Caco-2 (cell line): ENCODE data around the gene KRT6A. TPM values are rescaled to one million over a fixed set of nuclear protein-coding genes. Genes with fewer than 3 reads are reported as not detected.

ENCODE experiments used
- BruUV-seq: library from RNA; stranded (reverse); fragments of 400-500 nt; replicated peaks from 2 replicates; lab custom pipeline; 2021; lab: Mats Ljungman, UMichigan
- CTCF ChIA-PET: fragments of 300-600 bp; sonication (Branson Sonifier 250); formaldehyde crosslinking; loops from one replicate; lab custom pipeline; 2022; ENCODE audit warnings: antibody characterized with exemption; lab: Charles Lee
- POLR2A ChIA-PET: fragments of 300-600 bp; sonication (Branson Sonifier 250); formaldehyde crosslinking; loops from one replicate; lab custom pipeline; 2022; ENCODE audit warnings: antibody characterized with exemption; lab: Charles Lee
- DNase-seq, 2 experiments: peaks; one replicate each; pipeline versions ENCODE4 v3.0.0 to v3.0.0-alpha.2; 2020 to 2022
- H3K27me3 ChIP-seq: replicated peaks from 2 replicates; pipeline ENCODE4 v1.6.0; 2011; ENCODE audit warnings: low read length; ENCODE audit not compliant: control insufficient read depth, insufficient read depth
- H3K36me3 ChIP-seq: 2 replicates; pipeline ENCODE4 v1.5.1; 2011; ENCODE audit warnings: low read length; ENCODE audit not compliant: control insufficient read depth, insufficient read depth
- H3K4me1 ChIP-seq: fragments of 250-450 bp; sonication (Bioruptor Pico); 2 replicates; pipeline ENCODE4 v1.5.1; 2020; ENCODE audit warnings: mild to moderate bottlenecking
- H3K4me3 ChIP-seq: 2 replicates; pipeline ENCODE4 v1.5.1; 2011; ENCODE audit warnings: low read depth, mild to moderate bottlenecking, control low read depth, low read length
- H3K9me3 ChIP-seq: fragments of 250-450 bp; sonication (Bioruptor Pico); 2 replicates; pipeline ENCODE4 v1.5.1; 2020; ENCODE audit warnings: mild to moderate bottlenecking, moderate library complexity
- H3K27ac Mint-ChIP-seq: one replicate; pipeline ENCODE4 v1.8.0; 2022; ENCODE audit warnings: mixed read lengths; ENCODE audit not compliant: unreplicated experiment
- H3K27me3 Mint-ChIP-seq: one replicate; pipeline ENCODE4 v1.8.0; 2022; ENCODE audit warnings: mixed read lengths; ENCODE audit not compliant: insufficient read depth, unreplicated experiment
- H3K36me3 Mint-ChIP-seq: one replicate; pipeline ENCODE4 v1.8.0; 2022; ENCODE audit warnings: mild to moderate bottlenecking, mixed read lengths; ENCODE audit not compliant: insufficient read depth, unreplicated experiment
- H3K4me1 Mint-ChIP-seq: one replicate; pipeline ENCODE4 v1.8.0; 2022; ENCODE audit warnings: low read depth, mixed read lengths; ENCODE audit not compliant: unreplicated experiment
- H3K4me3 Mint-ChIP-seq: one replicate; pipeline ENCODE4 v1.8.0; 2022; ENCODE audit warnings: mild to moderate bottlenecking, moderate library complexity, mixed read lengths; ENCODE audit not compliant: unreplicated experiment
- H3K9me3 Mint-ChIP-seq: one replicate; pipeline ENCODE4 v1.8.0; 2022; ENCODE audit warnings: mixed read lengths; ENCODE audit not compliant: unreplicated experiment
- CTCF ChIP-seq, 2 experiments: fragments of 200-600 bp in 1 of 2; IDR thresholded peaks; 1 replicate in 1 of 2; 2 replicates in 1 of 2; pipeline versions ENCODE4 v1.5.1 to v1.8.0; 2011 to 2022; ENCODE audit warnings: antibody characterized with exemption in 1 of 2, control low read depth in 1 of 2, inconsistent platforms in 1 of 2, low read depth in 1 of 2, low read length in 1 of 2, mild to moderate bottlenecking in 1 of 2, moderate library complexity in 1 of 2; ENCODE audit not compliant: insufficient read depth in 1 of 2, severe bottlenecking in 1 of 2, unreplicated experiment in 1 of 2
- intact Hi-C: fragments of 100-400 bp; cut with micrococcal nuclease; formaldehyde crosslinking; loops from one replicate; pipeline ENCODE4 v1.10.0; 2022; ENCODE audit not compliant: unreplicated experiment
- total RNA-seq: library from RNA; stranded (reverse); gene quantifications from 2 replicates; pipeline ENCODE4 v1.2.3, GENCODE V29; 2022

KRT6A gene
- total RNA-seq, 1 experiment from 2014 or later = 0.14 TPM

- no peaks in the 10 kb centered on the region for H3K27me3 ChIP-seq
- H3K36me3 Mint-ChIP-seq = no peaks in the 10 kb centered on the region
- POLR2A ChIA-PET = no interaction called here
- H3K27ac Mint-ChIP-seq = no peak overlapping the region
- no peak for DNase-seq
- BruUV-seq = no TSS peak
- peaks cover 9% of the 10 kb centered on the region for H3K9me3 Mint-ChIP-seq
- CTCF ChIA-PET = interaction anchor here (0.7 kb wide), 1 partner anchor 129 kb away, joined by 3 read pairs; no protein-coding TSS in a partner anchor
- 0 out of 2 replicates have a peak, but pooled peaks cover 8% of the 10 kb centered on the region for H3K9me3 ChIP-seq
- no peak overlapping the region for H3K4me3 ChIP-seq
- no peak for TF ChIP-seq CTCF (IDR thresholded peaks at IDR 0.05; ENCODE audit: insufficient read depth in 1 of 2, low read depth in 1 of 2, low read length in 1 of 2, severe bottlenecking in 1 of 2, unreplicated experiment in 1 of 2)
- peaks cover 2% of the 10 kb centered on the region for H3K27me3 Mint-ChIP-seq
- no peaks in the 10 kb centered on the region for H3K4me1 Mint-ChIP-seq
- no peaks in the 10 kb centered on the region for H3K4me1 ChIP-seq
- H3K4me3 Mint-ChIP-seq = no peak overlapping the region
- no peaks in the 10 kb centered on the region for H3K36me3 ChIP-seq
- intact Hi-C loops = no loop called here
Measured at GRCh38 chr12:52514471-52515318, 21.6 kb upstream of the KRT6A start.

GRCh38 chr12:52513736-52514135 lies 20.7 kb upstream of the KRT6A start:
- Histone ChIP-seq H3K4me3 (no peak overlapping the region), H3K4me1 (no peaks in the 10 kb centered on the region), H3K27me3 (no peaks in the 10 kb centered on the region), H3K9me3 (0 out of 2 replicates have a peak, but pooled peaks cover 8% of the 10 kb centered on the region), H3K36me3 (no peaks in the 10 kb centered on the region)
- CTCF ChIA-PET = no interaction called here
- Mint-ChIP-seq H3K36me3 (no peaks in the 10 kb centered on the region), H3K4me1 (no peaks in the 10 kb centered on the region), H3K9me3 (peaks cover 9% of the 10 kb centered on the region), H3K27ac (no peak overlapping the region), H3K27me3 (peaks cover 4% of the 10 kb centered on the region), H3K4me3 (no peak overlapping the region)
- POLR2A ChIA-PET = no interaction called here
- TF ChIP-seq CTCF (IDR thresholded peaks at IDR 0.05; ENCODE audit: insufficient read depth in 1 of 2, low read depth in 1 of 2, low read length in 1 of 2, severe bottlenecking in 1 of 2, unreplicated experiment in 1 of 2) = no peak
- no TSS peak for BruUV-seq
- no peak for DNase-seq
- intact Hi-C loops = no loop called here

- ChIA-PET POLR2A (no interaction called here), CTCF (interaction anchor here (1.5 kb wide), 1 partner anchor 112 kb away, joined by 6 read pairs; no protein-coding TSS in a partner anchor)
- Mint-ChIP-seq H3K27ac (no peak overlapping the region), H3K9me3 (peaks cover 9% of the 10 kb centered on the region), H3K36me3 (no peaks in the 10 kb centered on the region), H3K4me1 (no peaks in the 10 kb centered on the region), H3K4me3 (no peak overlapping the region), H3K27me3 (peaks cover 17% of the 10 kb centered on the region)
- no peak for DNase-seq
- no peak for TF ChIP-seq CTCF (IDR thresholded peaks at IDR 0.05; ENCODE audit: insufficient read depth in 1 of 2, low read depth in 1 of 2, low read length in 1 of 2, severe bottlenecking in 1 of 2, unreplicated experiment in 1 of 2)
- H3K36me3 ChIP-seq = no peaks in the 10 kb centered on the region
- no peaks in the 10 kb centered on the region for H3K4me1 ChIP-seq
- intact Hi-C loops = no loop called here
- H3K27me3 ChIP-seq = no peaks in the 10 kb centered on the region
- 0 out of 2 replicates have a peak, but pooled peaks cover 8% of the 10 kb centered on the region for H3K9me3 ChIP-seq
- BruUV-seq = no TSS peak
- H3K4me3 ChIP-seq = no peak overlapping the region
Measured at GRCh38 chr12:52508211-52508610, 15.2 kb upstream of the KRT6A start.
